Right lobe of liver (tissue), 6 donors: ENCODE results near the gene PCGF1. TPM values are rescaled to one million over a fixed set of nuclear protein-coding genes. Genes with fewer than 3 reads are reported as not detected.

Experiments used
- ATAC-seq, 4 donors: fragments of 200-7000 bp; cut with Tn5 transposase; one replicate each; pipeline ENCODE4 v1.9.1; 2020; ENCODE audit warnings: mild to moderate bottlenecking in 4 of 4, moderate library complexity in 4 of 4
- DNase-seq, 3 donors: peaks; one replicate each; pipeline ENCODE4 v3.0.0-alpha.2; 2020
- H3K27ac ChIP-seq, 3 donors: fragments of 200-600 bp; one replicate each; pipeline ENCODE4 v1.8.0; 2022
- H3K27me3 ChIP-seq, 2 donors: fragments of 200-600 bp; one replicate each; pipeline ENCODE4 v1.8.0; 2022
- H3K36me3 ChIP-seq, 4 donors: fragments of 200-600 bp; sonication (generic) in 1 of 4; one replicate each; pipeline versions ENCODE4 v1.5.1 to v1.8.0; 2017 to 2022; ENCODE audit warnings: control low read depth in 1 of 4
- H3K4me1 ChIP-seq, 4 donors: fragments of 200-600 bp; sonication (generic) in 1 of 4; one replicate each; pipeline versions ENCODE4 v1.5.1 to v1.8.0; 2017 to 2022; ENCODE audit warnings: control low read depth in 1 of 4
- H3K4me3 ChIP-seq, 3 donors: fragments of 200-600 bp; one replicate each; pipeline ENCODE4 v1.8.0; 2022
- H3K9me3 ChIP-seq, 4 donors: fragments of 200-600 bp; sonication (generic) in 1 of 4; one replicate each; pipeline versions ENCODE4 v1.5.1 to v1.8.0; 2017 to 2022; ENCODE audit warnings: control low read depth in 1 of 4
- CTCF ChIP-seq, 4 donors: fragments of 200-600 bp in 3 of 4; fragments of 450-650 bp in 1 of 4; IDR thresholded peaks; one replicate each; pipeline versions ENCODE4 v1.5.1 to v1.8.0; 2016 to 2022; ENCODE audit warnings: antibody characterized with exemption in 4 of 4, mild to moderate bottlenecking in 2 of 4
- POLR2A ChIP-seq: fragments of 450-650 bp; IDR thresholded peaks from one replicate; pipeline ENCODE4 v1.6.1; 2017; ENCODE audit warnings: antibody characterized with exemption, mild to moderate bottlenecking
- WGBS: methylation state at CpG from one replicate; pipeline ENCODE4 v1.1.6; 2018; ENCODE audit warnings: low coverage, low lambda C conversion rate; ENCODE audit not compliant: insufficient coverage; ENCODE audit errors: missing lambda C conversion rate; 5-methylcytosine and 5-hydroxymethylcytosine counted together
- intact Hi-C, 2 donors: fragments of 100-400 bp; cut with DNase I; formaldehyde crosslinking; loops; one replicate each; pipeline versions ENCODE4 v1.11.2 to v1.14.1; 2022
- total RNA-seq, 6 experiments: library from RNA; depleted of rRNA in 2 of 6; stranded (reverse); fragments of >200 nt in 2 of 6; fragmentation: NEBNext Ultra II Directional in 3 of 6; extraction: Animal tissue kit (Norgen Biotek cat#: 25700) in 3 of 6; gene quantifications; one replicate each; pipeline versions ENCODE4 v1.1.0 to v1.2.4, GENCODE V29; 2016 to 2023
- donor health status: DM: no; HTN: yes; CAD: no.
- donor health status: DM: no; HTN: no; CAD: no.
- donor health status: DM: no; HTN: no; CAD: no.
- donor health status: DM: no; HTN: yes; CAD: no.
- donor health status: DM: no; HTN: yes; CAD: no.

PCGF1 gene
- total RNA-seq, 6 experiments from 2014 or later = 9.6 to 17.5 (median 13.3) TPM

- Histone ChIP-seq H3K4me1 (no peaks in the 10 kb centered on the region), H3K36me3 (no peaks in the 10 kb centered on the region), H3K4me3 (peak overlapping the region; percentile 59 to 78 (median 68)), H3K27me3 (no peaks in the 10 kb centered on the region), H3K9me3 (no peaks in the 10 kb centered on the region), H3K27ac (peak overlapping the region in 2 of 3 donors; percentile 63 to 77)
- DNase-seq (peak; percentile 52 to 73 (median 60)), ATAC-seq (peak; percentile 43 to 58 (median 52))
- TF ChIP-seq CTCF (IDR thresholded peaks at IDR 0.05) (no peak), POLR2A (no peak)
- intact Hi-C loops = no loop called here
- WGBS = 2% methylated on average over 13 of the region's 58 CpGs
These were observed 47.5 kb upstream of the PCGF1 start for GRCh38 chr2:74554820-74555531.

GRCh38 chr2:74553892-74554819 lies 46.7 kb upstream of the PCGF1 start, which contains the start of the genes DOK1 and LOXL3:
Gene DOK1, plus strand, starts transcription at chr2:74554720. Its CDS starts 35 bp downstream, at chr2:74554755.
Gene LOXL3, minus strand, starts transcription at chr2:74553942. Its CDS starts 1,308 bp downstream, at chr2:74552634.
- 2% methylated on average over 26 of the region's 73 CpGs for WGBS
- H3K4me1 ChIP-seq = peaks cover 0 to 3% (median 1%) of the 10 kb centered on the region in 4 donors
- peak; percentile 85 to 90 (median 89) for DNase-seq

GRCh38 chr2:74552914-74553811 lies 45.7 kb upstream of the PCGF1 start:
- no peak overlapping the region for H3K27ac ChIP-seq
- intact Hi-C loops = no loop called here
- no peak for DNase-seq
- H3K4me1 ChIP-seq = peaks cover 0 to 9% (median 3%) of the 10 kb centered on the region in 4 donors
- TF ChIP-seq CTCF (IDR thresholded peaks at IDR 0.05) = no peak
- TF ChIP-seq POLR2A = no peak
- no peak for ATAC-seq
- H3K27me3 ChIP-seq = no peaks in the 10 kb centered on the region
- no peaks in the 10 kb centered on the region for H3K9me3 ChIP-seq
- 41% methylated on average over 9 of the region's 27 CpGs for WGBS
- H3K4me3 ChIP-seq = peak overlapping the region; percentile 59 to 78 (median 68)
- H3K36me3 ChIP-seq = no peaks in the 10 kb centered on the region

More at GRCh38 chr2:74553892-74554819, 46.7 kb upstream of the PCGF1 start, which contains the start of the genes DOK1 and LOXL3:
- Histone ChIP-seq H3K4me3 (peak within 1 kb of the TSS; percentile 59 to 78 (median 68)), H3K27me3 (no peaks in the 10 kb centered on the region), H3K9me3 (no peaks in the 10 kb centered on the region), H3K27ac (peak within 1 kb of the TSS; percentile 61 to 77 (median 63)), H3K36me3 (no peaks in the 10 kb centered on the region)
- TF ChIP-seq POLR2A (no peak), CTCF (IDR thresholded peaks at IDR 0.05) (no peak)
- intact Hi-C loops = no loop called here
- peak; percentile 83 to 89 (median 87) for ATAC-seq
